ENCODE results near the gene RNF7.
A peak's percentile ranks its signal among the peaks of the same experiment; 100 is the strongest.
"Not testable (repeated sequence)": the region's sequence is repeated elsewhere in the genome, so short reads cannot be mapped to it uniquely, and the experiment has no call there.

RNF7 gene

DNA sequence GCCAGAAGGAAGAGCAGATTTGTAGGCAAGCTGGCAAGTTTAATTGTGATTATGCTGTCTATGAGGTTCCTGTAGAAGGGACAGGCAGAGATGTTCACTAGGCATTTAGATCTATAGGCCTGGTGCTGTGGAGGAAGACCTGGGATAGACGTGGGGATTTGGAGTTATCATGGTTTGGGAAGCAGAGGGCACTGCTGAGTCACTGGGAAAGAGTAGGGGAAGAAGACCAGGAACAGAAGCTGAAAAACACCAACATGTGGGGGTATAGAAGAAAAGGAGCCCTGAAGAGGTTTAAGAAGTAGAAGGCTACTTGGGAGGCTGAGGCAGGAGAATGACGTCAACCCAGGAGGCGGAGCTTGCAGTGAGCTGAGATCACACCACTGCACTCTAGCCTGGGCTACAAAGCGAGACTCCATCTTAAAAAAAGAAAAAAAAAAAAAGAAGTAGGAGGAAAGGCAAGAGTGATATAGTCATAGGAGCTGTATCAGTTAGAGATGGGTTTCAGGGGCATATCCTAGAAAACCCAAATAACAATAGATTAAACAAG is 44.4 kb downstream of the RNF7 start:
- no peak for DNase-seq (ENCODE audit: low read depth)

DNA sequence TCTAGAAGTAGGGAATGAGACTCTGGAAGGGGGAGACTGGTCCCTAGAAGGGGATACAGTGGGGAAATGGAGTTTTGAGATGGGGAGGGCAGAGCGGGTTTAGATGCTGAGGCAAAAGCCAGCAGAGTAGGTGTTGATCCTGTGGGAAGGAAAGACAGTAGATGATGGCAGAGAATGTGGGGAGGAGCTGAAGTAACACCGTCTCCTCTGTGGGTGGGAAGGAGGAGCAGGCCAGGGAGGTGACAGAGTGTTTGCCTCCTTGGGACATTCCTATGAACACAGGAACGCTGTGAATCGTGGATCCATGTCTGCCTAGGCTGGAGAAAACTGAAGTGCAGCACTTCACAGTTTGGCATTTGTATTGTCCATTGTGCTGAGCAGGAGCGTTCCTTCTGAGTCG is 45.5 kb downstream of the RNF7 start:
- no peak for DNase-seq (ENCODE audit: low read depth)

DNA sequence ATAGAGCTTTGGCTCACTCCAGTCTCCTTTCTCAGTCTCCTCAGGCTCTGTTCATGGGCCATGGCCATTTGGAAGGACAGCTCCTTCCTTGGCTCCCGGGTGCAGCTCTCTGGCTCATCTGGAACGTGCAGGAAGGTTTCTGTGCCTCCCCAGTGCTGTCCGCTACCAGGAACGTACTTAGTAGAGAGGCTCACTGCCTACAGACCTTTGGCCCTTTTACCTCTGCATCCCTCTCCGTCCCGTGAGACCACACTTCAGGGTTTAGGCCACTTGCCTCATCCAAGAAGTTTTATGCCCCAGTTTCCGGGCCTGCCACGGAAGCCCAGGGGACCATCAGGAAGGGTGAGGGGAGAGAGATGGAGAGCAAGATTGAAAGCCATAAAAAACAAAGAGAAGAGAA is 46.0 kb downstream of the RNF7 start:
- DNase-seq (ENCODE audit: low read depth), result no peak

GRCh38 chr3:141784531-141784930 is 46.4 kb downstream of the RNF7 start:
- DNase-seq (ENCODE audit: low read depth), result no peak

DNA sequence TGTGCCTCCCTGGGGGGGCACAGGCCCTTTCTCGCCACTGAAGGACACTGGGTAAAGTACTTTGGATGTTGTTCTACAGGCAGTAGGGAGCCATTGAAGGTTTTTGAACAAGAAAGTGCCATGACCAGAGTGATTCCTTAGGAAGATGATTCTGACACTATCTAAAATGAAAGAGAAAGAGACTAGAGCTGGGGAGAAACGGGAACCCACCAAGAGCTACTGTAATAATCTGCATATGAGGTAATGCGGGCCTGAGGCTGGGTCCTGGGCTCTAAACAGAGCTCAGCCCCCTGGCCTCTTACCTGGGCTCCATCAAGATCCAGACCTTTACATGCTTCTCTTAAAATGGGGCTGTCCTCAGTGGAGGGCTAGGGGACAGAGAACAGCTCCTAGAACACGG is 50.1 kb downstream of the RNF7 start:
- no peak for DNase-seq (ENCODE audit: low read depth)

DNA sequence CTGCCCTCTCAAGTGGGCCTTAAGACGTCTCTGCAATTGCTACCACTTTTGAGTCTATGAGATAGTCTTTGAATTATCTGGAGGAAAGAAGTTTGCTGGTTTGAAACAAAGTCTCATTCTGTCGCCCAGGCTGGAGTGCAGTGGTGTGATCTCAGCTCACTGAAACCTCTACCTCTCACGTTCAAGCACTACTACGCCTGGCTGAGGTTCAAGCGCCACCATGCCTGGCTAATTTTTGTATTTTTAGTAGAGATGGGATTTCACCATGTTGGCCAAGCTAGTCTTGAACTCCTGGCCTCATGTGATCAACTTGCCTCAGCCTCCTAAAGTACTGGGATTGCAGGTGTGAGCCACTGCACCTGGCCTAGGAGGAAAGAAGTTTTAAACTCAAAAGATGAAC is 50.7 kb downstream of the RNF7 start:
- not testable (repeated sequence) for DNase-seq (ENCODE audit: low read depth)

DNA sequence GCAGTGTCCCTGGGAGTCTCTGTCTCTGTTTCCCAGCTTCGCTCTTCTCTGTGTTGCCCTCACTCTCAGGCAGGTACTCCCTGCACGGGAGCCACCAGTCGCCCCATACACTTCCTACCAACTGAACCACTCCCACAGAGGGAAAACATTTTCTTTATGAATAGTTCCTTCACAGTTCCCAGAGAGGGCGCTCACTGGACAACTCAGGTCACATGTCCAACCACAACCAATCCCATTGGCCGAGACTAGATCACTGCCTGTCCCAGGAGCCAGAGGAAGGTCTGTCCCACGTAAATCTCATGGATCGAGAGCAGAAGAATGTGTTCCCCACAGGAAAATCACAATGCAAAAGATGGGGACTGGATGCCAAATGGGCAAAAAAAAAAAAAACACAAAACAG is 51.2 kb downstream of the RNF7 start:
- DNase-seq (ENCODE audit: low read depth), result no peak

GRCh38 chr3:141790171-141790570 is 52.1 kb downstream of the RNF7 start:
- DNase-seq (ENCODE audit: low read depth), result no peak

DNA sequence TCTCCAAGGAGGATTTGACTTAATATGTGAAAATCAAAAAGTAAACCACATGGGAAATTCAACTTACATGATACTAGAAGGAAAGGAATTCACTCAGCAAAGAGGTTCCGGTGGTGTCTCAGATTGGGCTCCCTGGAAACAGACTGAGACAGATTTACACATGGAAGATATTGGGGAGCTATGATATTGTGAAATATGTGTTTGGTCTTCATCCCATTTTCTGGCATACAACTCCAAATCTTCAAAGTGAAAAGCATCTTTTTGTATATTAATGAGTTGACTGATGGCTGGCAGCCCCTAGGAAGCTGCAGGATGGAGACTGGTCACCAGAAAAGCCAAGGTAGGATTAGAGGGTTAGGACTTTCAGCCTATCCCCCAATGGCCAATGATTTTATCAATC is 54.4 kb downstream of the RNF7 start:
- DNase-seq (ENCODE audit: low read depth), result no peak

GRCh38 chr3:141793476-141794260 is 55.6 kb downstream of the RNF7 start:
- DNase-seq (ENCODE audit: low read depth), result no peak

DNA sequence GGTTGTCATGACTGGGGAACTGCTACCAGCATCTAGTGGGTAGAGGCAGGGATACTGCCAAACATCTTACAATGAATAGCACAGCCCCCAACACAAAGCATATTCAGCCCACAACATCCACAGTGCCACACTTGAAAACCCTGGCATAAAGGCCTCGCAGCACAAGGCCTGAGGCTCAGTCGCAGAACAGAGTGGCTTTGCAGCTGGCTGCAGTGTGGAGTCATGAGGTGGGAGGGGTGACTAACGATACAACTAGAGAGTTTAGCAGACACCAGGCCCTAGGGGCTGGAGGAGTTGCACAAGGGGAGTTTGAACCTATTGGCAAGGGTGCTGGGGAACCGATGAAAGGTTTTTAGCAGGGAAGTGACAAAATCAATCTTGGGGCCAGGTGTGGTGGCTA is 57.2 kb downstream of the RNF7 start:
- DNase-seq (ENCODE audit: low read depth), result no peak

- DNase-seq (ENCODE audit: low read depth), result no peak
These were observed 57.6 kb downstream of the RNF7 start for GRCh38 chr3:141795741-141796080.

DNA sequence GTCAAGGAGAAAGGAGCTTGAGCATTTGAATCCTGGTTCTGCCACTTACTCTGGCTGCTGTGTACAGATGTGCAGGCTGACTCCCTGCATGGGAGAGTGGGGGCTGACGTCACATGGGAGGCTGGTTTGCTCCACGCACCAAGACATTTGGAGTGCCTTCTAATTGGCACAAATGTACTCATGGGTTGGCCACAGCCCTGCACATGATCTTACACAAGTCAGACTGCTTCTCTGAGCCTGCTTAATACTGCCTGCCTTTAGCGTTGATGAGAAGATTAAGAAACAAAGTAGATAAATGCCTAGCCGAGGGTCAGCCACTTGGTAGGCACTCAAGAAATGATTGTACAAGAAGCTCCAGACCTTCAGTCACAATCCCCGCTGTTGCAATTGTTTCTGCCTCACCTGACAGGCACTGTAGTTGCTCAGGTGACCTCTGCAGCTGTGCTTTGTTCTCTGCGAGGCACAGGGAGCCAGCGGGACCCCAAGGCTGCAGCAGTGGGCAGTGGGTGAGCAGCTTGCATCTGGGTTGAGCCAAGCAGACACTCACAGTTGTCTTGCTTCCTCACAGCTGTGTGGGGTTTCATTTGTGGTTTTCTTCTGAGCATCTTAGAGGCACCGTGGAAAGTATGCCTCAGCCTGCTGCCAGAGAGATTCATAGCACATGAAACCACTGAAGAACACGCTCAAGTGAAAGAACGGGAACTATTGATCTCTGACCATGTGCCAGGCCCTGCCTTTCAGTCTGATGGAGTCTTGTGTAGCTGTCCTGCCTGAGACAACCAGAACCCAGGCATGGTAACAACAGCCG is 58.2 kb downstream of the RNF7 start:
- DNase-seq (ENCODE audit: low read depth), result peak; percentile 27
